ENCODE results near the gene CTNNA1.
"Not testable (repeated sequence)": the region's sequence is repeated elsewhere in the genome, so short reads cannot be mapped to it uniquely, and the experiment has no call there.

Gene CTNNA1, protein sequence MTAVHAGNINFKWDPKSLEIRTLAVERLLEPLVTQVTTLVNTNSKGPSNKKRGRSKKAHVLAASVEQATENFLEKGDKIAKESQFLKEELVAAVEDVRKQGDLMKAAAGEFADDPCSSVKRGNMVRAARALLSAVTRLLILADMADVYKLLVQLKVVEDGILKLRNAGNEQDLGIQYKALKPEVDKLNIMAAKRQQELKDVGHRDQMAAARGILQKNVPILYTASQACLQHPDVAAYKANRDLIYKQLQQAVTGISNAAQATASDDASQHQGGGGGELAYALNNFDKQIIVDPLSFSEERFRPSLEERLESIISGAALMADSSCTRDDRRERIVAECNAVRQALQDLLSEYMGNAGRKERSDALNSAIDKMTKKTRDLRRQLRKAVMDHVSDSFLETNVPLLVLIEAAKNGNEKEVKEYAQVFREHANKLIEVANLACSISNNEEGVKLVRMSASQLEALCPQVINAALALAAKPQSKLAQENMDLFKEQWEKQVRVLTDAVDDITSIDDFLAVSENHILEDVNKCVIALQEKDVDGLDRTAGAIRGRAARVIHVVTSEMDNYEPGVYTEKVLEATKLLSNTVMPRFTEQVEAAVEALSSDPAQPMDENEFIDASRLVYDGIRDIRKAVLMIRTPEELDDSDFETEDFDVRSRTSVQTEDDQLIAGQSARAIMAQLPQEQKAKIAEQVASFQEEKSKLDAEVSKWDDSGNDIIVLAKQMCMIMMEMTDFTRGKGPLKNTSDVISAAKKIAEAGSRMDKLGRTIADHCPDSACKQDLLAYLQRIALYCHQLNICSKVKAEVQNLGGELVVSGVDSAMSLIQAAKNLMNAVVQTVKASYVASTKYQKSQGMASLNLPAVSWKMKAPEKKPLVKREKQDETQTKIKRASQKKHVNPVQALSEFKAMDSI

DNA sequence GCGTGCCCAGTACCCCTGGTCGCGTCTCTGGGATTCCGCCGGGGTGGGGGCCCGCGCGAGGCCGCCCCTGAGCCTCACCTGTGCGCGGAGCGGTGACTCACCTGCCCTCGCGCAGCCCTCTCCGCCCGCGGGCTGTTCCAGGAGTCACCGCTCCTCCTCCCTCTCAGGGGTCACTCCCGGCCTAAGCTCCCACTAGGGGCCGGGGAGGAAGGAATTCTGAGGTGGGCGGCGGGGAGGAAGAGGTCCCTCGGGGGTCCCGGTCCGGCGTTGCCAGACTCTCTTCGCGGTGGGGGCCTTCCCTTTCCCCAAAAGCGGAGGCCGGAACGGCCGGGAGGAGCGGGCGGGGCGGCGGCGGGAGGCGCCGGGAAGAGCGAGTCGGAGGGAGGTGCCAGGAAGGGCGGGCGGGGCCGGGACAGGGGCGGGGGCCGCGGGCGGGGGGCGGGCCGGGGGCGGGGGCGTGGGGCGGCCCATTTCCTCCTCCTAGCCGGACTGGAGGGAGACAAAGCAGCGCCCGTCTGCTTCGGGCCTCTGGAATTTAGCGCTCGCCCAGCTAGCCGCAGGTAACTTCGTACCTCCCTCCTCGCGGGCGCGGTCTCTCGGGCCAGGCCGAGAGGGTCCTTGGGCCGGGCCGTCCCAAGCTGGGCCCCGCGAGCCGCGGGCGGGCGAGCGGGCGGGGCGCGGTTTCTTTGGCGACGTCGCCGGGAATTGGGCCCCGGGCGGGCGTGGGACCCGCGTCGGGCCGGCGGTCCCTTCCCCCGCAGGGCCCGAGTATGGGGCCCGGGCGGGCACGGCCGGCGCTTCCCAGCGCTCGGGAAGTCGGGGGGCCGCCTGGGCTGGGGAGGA is at the start of gene CTNNA1:
Gene CTNNA1, plus strand, starts transcription at position 475 of the 843 bp plus-strand sequence. CDS start 28,500 bp downstream, outside the sequence.
- DNase-seq (ENCODE audit: low read depth in 2 of 2): peak; percentile 31 to 47

- not testable (repeated sequence) for DNase-seq (ENCODE audit: low read depth in 2 of 2)
Observed at GRCh38 chr5:138703777-138704176, 49.4 kb upstream of the CTNNA1 start.

GRCh38 chr5:138705007-138705406 is 48.2 kb upstream of the CTNNA1 start:
- no peak for DNase-seq (ENCODE audit: low read depth in 2 of 2)

DNA sequence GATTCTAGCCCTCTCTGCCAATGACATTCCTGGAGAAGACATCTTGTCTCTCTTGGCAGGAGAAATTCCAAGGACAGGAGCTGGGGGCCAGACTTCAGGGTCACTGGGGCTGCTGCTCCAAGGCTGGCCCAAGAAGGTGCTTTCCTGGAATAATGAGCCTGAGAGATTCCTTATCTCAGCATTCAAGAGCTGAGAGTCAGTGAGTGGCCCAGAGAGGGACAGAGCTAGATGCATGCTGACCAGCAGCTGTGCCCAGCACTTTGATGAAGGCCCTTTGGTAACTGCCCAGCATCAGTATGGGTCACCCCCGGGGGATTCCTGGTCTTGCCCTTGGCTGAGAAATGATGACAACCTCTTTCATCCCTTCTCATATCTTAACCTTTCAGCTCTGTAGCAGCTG is 47.7 kb upstream of the CTNNA1 start:
- DNase-seq (ENCODE audit: low read depth in 2 of 2): no peak

DNA sequence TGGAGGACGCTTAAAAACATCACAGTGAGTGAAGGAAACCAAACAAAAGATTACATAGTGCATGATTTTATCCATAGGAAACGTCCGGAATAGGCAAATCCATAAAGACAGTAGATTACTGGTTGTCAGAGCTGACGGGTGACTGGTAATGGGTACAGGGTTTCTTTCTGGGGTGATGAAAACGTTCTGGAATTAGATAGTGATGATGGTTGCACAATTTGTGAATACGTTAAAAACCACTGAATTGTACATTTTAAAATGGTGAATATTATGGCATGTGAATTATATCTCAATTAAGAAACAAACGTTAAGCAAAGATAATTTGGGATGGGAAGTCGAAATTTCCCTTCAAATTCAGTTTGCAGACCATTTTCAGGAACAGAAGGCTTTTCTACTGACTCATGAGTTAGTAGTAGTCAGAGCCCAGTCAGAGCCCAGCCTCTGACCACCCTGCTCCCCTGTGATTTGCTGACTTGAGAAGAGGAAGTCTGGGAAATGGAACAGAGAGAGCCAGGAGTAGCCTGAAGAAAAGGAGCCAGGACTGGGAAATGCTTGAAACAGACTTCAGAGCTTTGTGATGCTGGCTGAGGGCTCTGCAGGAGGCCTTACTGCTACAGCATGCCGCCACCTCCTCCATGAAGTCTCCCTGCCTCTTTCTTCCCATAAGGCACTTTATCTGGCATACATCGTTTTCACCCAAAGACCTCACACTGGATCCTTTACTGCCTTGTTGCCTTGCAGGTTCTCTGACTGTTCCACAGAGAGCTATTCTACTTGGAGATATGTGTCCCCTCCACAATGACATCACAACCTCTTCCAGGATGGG is 46.4 kb upstream of the CTNNA1 start:
- no peak for DNase-seq (ENCODE audit: low read depth in 2 of 2)

DNA sequence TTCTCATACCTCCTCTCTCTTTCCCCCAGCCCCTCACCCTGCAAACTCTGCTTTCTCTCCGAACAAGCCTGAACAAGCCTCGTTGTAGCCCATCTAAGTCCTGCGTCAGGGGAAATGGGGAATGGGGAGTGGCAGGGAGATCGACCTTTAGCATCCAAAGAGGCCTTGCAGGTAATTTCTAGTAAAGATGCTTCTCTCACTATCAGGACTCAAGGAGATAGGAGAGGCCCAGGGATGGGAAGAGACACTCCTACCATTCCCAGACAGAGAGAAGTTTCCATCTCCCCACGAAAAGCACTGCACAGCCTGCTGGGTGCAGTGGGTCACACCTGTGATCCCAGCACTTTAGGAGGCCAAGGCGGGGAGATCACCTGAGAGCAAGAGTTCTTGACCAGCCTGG is 44.4 kb upstream of the CTNNA1 start:
- DNase-seq (ENCODE audit: low read depth in 2 of 2): no peak

- no peak for DNase-seq (ENCODE audit: low read depth in 2 of 2)
Observed at GRCh38 chr5:138709202-138709601, 44.0 kb upstream of the CTNNA1 start.

DNA sequence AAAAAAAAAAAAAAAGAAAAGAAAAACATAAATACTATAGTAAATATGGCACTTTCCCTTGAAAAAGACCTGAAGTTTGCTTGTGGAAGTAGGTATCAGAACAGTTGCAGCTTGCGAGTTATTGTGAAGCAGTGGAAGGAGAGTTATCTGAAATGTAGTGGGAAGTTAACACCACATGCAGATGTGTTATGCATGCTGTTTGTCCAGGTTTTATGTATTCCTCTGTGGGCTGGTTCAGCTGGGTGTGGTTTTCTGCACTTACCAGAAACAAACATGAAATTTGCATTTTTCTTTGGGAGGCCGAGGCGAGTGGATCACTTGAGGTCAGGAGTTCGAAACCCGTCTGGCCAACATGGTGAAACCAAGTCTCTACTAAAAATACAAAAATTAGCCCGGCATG is 42.1 kb upstream of the CTNNA1 start:
- no peak for DNase-seq (ENCODE audit: low read depth in 2 of 2)

- DNase-seq (ENCODE audit: low read depth in 2 of 2): no peak
Observed at GRCh38 chr5:138711811-138712210, 41.4 kb upstream of the CTNNA1 start.

DNA sequence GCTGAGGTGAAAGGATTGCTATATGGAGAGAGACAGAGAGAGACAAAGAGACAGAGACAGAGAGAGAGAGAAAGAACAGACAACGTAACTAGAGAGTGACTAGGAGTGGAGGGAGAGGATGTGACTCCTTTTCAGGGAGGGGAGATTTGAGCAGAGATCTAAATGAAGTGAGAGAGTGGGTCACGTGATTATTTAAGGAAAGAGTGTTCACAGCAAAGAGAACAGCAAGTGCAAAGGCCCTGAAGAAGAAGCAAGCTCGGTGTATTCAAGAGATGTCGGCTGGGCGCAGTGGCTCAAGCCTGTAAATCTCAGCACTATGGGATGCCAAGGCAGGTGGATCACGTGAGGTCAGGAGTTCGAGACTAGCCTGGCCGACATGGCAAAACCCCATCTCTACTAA is 40.9 kb upstream of the CTNNA1 start:
- no peak for DNase-seq (ENCODE audit: low read depth in 2 of 2)

DNA sequence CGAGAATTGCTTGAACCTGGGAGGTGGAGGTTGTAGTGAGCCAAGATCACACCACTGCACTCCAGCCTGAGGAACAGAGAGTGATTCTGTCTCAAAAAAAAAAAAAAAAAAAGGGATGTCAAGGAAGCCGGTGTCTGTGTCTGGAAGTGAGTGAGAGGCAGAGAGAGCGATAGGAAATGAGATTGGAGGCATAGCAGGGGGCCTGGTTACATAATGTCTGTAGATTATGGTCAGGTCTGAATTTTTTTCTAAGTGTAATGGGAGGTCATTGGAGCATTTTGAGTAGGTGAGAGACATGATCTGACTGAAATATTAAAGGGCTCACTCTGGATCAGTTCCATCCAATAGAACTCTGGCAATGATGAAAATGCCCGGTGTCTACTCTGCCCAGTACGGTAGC is 40.4 kb upstream of the CTNNA1 start:
- no peak for DNase-seq (ENCODE audit: low read depth in 2 of 2)

DNA sequence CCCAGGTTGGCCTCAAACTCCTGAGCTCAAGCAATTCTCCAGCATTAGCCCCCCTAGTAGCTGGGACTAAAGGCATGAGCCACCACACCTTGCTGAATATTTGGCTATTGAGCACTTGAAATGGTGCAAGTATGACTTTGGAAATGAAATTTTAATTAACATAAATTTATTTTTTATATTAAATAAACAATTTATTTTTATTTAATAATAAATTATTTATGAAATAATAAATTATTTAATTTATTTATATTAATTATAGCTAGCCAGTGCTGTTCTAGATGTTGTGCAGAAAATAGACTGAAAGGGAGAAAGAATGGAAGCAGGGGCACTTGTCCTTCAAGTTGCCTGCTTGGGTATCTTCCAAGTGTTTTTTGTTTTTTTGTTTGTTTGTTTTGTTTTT is 40.0 kb upstream of the CTNNA1 start:
- no peak for DNase-seq (ENCODE audit: low read depth in 2 of 2)

- no peak for DNase-seq (ENCODE audit: low read depth in 2 of 2)
Observed at GRCh38 chr5:138714694-138715093, 38.5 kb upstream of the CTNNA1 start.

DNA sequence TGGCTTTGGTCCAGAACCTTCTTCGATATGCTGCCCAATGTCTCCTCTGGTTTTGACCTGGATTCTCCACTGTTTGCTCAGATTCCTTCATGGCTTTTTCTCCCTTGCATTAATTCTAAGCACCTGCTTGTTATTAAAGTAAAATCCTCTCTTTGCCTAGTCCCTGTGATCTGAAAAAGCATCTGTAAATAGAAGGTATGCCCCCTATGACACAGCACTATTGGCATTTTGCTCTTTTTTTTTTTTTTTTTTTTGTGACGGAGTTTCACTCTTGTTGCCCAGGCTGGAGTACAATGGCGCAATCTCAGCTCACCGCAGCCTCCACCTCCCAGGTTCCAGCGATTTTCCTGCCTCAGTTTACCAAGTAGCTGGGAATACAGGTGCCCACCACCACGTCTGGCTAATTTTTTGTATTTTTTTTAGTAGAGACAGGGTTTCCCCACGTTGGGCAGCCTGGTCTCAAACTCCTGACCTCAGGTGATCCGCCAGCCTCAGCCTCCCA is 37.2 kb upstream of the CTNNA1 start:
- not testable (repeated sequence) for DNase-seq (ENCODE audit: low read depth in 2 of 2)

GRCh38 chr5:138716456-138716924 is 36.7 kb upstream of the CTNNA1 start:
- DNase-seq (ENCODE audit: low read depth in 2 of 2): no peak

- no peak for DNase-seq (ENCODE audit: low read depth in 2 of 2)
Observed at GRCh38 chr5:138717399-138717798, 35.8 kb upstream of the CTNNA1 start.

DNA sequence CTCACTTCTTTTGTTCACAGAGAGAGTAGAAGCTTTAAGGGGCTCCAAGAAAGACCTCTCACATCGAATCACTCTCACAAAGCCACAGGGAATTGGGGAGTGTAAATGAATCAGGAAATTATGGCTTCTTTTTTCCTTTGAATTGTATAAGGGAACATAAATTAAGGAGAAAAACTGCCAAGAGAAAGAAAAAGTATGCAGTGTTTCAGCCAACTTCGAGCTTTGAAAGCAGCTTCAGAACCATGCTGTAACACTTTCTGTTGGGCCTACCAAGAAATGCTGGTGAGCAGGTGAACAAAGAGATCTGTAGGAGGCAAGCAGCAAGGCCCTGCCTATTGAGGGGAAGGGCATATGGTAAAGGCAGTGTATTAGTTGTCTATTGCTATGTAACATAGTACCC is 33.4 kb upstream of the CTNNA1 start:
- DNase-seq (ENCODE audit: low read depth in 2 of 2): no peak

DNA sequence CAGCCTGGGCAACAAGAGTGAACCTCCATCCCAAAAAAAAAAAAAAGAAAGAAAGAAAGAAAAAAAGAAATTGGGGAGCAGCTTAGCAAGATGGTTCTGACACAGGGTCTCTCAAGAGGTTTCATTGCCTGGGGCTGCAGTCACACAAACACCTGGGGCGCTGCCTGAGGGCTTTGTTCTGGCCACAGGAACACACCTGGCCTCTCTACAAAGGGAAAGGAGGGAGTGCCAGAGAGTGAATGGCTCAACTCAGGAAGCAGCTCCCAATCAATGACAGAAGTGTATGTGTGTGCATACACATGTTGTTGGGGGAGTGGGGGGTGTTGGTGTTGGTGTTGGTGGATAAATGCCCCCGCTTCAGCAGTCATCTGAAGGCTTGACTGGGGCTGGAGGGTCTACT is 32.4 kb upstream of the CTNNA1 start:
- no peak for DNase-seq (ENCODE audit: low read depth in 2 of 2)

- DNase-seq (ENCODE audit: low read depth in 2 of 2): no peak
Observed at GRCh38 chr5:138721979-138722378, 31.2 kb upstream of the CTNNA1 start.

DNA sequence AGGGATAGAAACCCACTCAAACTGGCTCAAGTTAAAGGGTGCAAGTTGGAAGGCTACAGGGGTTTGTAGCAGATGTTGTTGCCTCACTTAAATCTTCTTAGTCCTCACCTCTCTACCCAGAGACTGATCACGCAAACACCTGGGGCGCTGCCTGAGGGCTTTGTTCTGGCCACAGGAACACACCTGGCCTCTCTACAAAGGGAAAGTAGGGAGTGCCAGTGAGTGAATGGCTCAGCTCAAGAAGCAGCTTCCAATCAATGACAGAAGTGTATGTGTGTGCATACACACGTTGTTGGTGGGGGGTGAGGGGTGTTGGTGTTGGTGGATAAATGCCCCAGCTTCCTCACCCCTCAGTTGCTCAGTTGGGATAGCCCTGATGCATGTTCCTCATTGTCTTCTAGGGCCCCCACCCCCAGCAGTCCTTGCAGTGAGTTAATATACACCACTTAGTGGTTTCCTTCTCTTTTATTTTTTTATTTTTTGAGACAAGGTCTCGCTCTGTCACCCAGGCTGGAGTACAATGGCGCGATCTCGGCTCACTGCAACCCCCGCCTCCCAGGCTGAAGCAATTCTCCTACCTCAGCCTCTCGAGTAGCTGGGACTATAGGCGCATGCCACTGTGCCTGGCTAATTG is 30.6 kb upstream of the CTNNA1 start:
- DNase-seq (ENCODE audit: low read depth in 2 of 2): no peak

Measured in activated CD4-positive, alpha-beta T cell treated with anti-CD3 and anti-CD28 coated beads for 24 hours (primary cell).